Measurements from ENCODE around the gene RAB11FIP4.

The RAB11FIP4 gene

GRCh38 chr17:31570951-31571892, 179.7 kb downstream of the RAB11FIP4 start:
- no peak for TF ChIP-seq CTCF (conservative IDR thresholded peaks at IDR 0.05; ENCODE audit: low read length)
- peak; percentile 96 for DNase-seq (ENCODE audit: low read depth)
- H3K4me3 ChIP-seq (ENCODE audit: low read length), result peak overlapping the region; percentile 15

GRCh38 chr17:31572341-31572740, 180.9 kb downstream of the RAB11FIP4 start:
- no peak for TF ChIP-seq CTCF (conservative IDR thresholded peaks at IDR 0.05; ENCODE audit: low read length)
- no peak for DNase-seq (ENCODE audit: low read depth)

GRCh38 chr17:31573047-31573446, 181.6 kb downstream of the RAB11FIP4 start:
- no peak for TF ChIP-seq CTCF (conservative IDR thresholded peaks at IDR 0.05; ENCODE audit: low read length)
- no peak overlapping the region for H3K4me3 ChIP-seq (ENCODE audit: low read length)
- no peak for DNase-seq (ENCODE audit: low read depth)

More at GRCh38 chr17:31572341-31572740, 180.9 kb downstream of the RAB11FIP4 start:
- H3K4me3 ChIP-seq (ENCODE audit: low read length), result no peak overlapping the region

- no peak overlapping the region for H3K4me3 ChIP-seq (ENCODE audit: low read length)
- no peak for DNase-seq (ENCODE audit: low read depth)
- no peak for TF ChIP-seq CTCF (conservative IDR thresholded peaks at IDR 0.05; ENCODE audit: low read length)
These were observed 182.4 kb downstream of the RAB11FIP4 start for GRCh38 chr17:31573861-31574260.

GRCh38 chr17:31574458-31574857, 183.0 kb downstream of the RAB11FIP4 start:
- H3K4me3 ChIP-seq (ENCODE audit: low read length), result no peak overlapping the region
- no peak for DNase-seq (ENCODE audit: low read depth)
- TF ChIP-seq CTCF (conservative IDR thresholded peaks at IDR 0.05; ENCODE audit: low read length), result no peak

- no peak overlapping the region for H3K4me3 ChIP-seq (ENCODE audit: low read length)
- no peak for TF ChIP-seq CTCF (conservative IDR thresholded peaks at IDR 0.05; ENCODE audit: low read length)
- no peak for DNase-seq (ENCODE audit: low read depth)
These were observed 183.6 kb downstream of the RAB11FIP4 start for GRCh38 chr17:31575043-31575442.

- no peak overlapping the region for H3K4me3 ChIP-seq (ENCODE audit: low read length)
- TF ChIP-seq CTCF (conservative IDR thresholded peaks at IDR 0.05; ENCODE audit: low read length), result no peak
- no peak for DNase-seq (ENCODE audit: low read depth)
These were observed 187.8 kb downstream of the RAB11FIP4 start for GRCh38 chr17:31579265-31579664.
